Activated T-cell treated with anti-CD3 and anti-CD28 coated beads, Interleukin-2, amount 50 U/mL, for 4 hours (primary cell): ENCODE results near the gene CADPS2. TPM values are rescaled to one million over a fixed set of nuclear protein-coding genes. Genes with fewer than 3 reads are reported as not detected.

Experiments
- ATAC-seq, 2 donors: fragments of 200-7000 bp; cut with Tn5 transposase; one replicate each; pipeline ENCODE4 v1.10.0; 2021
- DNase-seq: peaks from one replicate; pipeline ENCODE4 v3.0.0-alpha.2; 2020
- H3K27me3 Mint-ChIP-seq: one replicate; pipeline ENCODE4 v1.8.0; 2021; ENCODE audit warnings: low read depth, mixed read lengths
- H3K36me3 Mint-ChIP-seq: one replicate; pipeline ENCODE4 v1.8.0; 2022; ENCODE audit warnings: mixed read lengths; ENCODE audit not compliant: insufficient read depth
- H3K4me1 Mint-ChIP-seq: one replicate; pipeline ENCODE4 v1.8.0; 2021; ENCODE audit warnings: low read depth, mixed read lengths
- H3K4me3 Mint-ChIP-seq: one replicate; pipeline ENCODE4 v1.8.0; 2021; ENCODE audit warnings: mild to moderate bottlenecking, moderate library complexity, mixed read lengths
- H3K9me3 Mint-ChIP-seq: one replicate; pipeline ENCODE4 v1.8.0; 2021; ENCODE audit warnings: mixed read lengths
- total RNA-seq, 3 donors: library from RNA; stranded (reverse); gene quantifications; one replicate each; pipeline ENCODE4 v1.2.1, GENCODE V29; 2021

The CADPS2 gene
- total RNA-seq, 3 donors from 2014 or later = 0.11 to 0.18 (median 0.16) TPM

- H3K27me3 Mint-ChIP-seq = no peaks in the 10 kb centered on the region
- peaks cover 7% of the 10 kb centered on the region for H3K9me3 Mint-ChIP-seq
- no peaks in the 10 kb centered on the region for H3K36me3 Mint-ChIP-seq
- H3K4me1 Mint-ChIP-seq = no peaks in the 10 kb centered on the region
- no peak overlapping the region for H3K4me3 Mint-ChIP-seq
- ATAC-seq (no peak), DNase-seq (no peak)
Observed at GRCh38 chr7:122736183-122736582, 150.1 kb downstream of the CADPS2 start.

GRCh38 chr7:122727759-122728158, 158.5 kb downstream of the CADPS2 start:
- H3K9me3 Mint-ChIP-seq = peaks cover 5% of the 10 kb centered on the region
- H3K27me3 Mint-ChIP-seq = no peaks in the 10 kb centered on the region
- no peak overlapping the region for H3K4me3 Mint-ChIP-seq
- H3K4me1 Mint-ChIP-seq = no peaks in the 10 kb centered on the region
- DNase-seq (no peak), ATAC-seq (no peak)
- H3K36me3 Mint-ChIP-seq = no peaks in the 10 kb centered on the region

GRCh38 chr7:122727354-122727753, 158.9 kb downstream of the CADPS2 start:
- DNase-seq = no peak
- no peak for ATAC-seq
- no peaks in the 10 kb centered on the region for H3K27me3 Mint-ChIP-seq
- no peak overlapping the region for H3K4me3 Mint-ChIP-seq
- H3K36me3 Mint-ChIP-seq = no peaks in the 10 kb centered on the region
- peaks cover 5% of the 10 kb centered on the region for H3K9me3 Mint-ChIP-seq
- H3K4me1 Mint-ChIP-seq = no peaks in the 10 kb centered on the region

GRCh38 chr7:122726881-122727280, 159.4 kb downstream of the CADPS2 start:
- Mint-ChIP-seq H3K4me1 (no peaks in the 10 kb centered on the region), H3K27me3 (no peaks in the 10 kb centered on the region)
- ATAC-seq = no peak

GRCh38 chr7:122724366-122724765, 161.9 kb downstream of the CADPS2 start:
- no peak for ATAC-seq
- Mint-ChIP-seq H3K27me3 (no peaks in the 10 kb centered on the region), H3K4me3 (no peak overlapping the region), H3K9me3 (peaks cover 10% of the 10 kb centered on the region), H3K36me3 (no peaks in the 10 kb centered on the region), H3K4me1 (no peaks in the 10 kb centered on the region)
- DNase-seq = no peak

More at GRCh38 chr7:122726881-122727280, 159.4 kb downstream of the CADPS2 start:
- DNase-seq = no peak
- no peaks in the 10 kb centered on the region for H3K36me3 Mint-ChIP-seq
- no peak overlapping the region for H3K4me3 Mint-ChIP-seq
- H3K9me3 Mint-ChIP-seq = peaks cover 5% of the 10 kb centered on the region

- ATAC-seq (no peak), DNase-seq (no peak)
- peaks cover 5% of the 10 kb centered on the region for H3K9me3 Mint-ChIP-seq
- no peaks in the 10 kb centered on the region for H3K27me3 Mint-ChIP-seq
- H3K36me3 Mint-ChIP-seq = no peaks in the 10 kb centered on the region
- H3K4me3 Mint-ChIP-seq = no peak overlapping the region
- no peaks in the 10 kb centered on the region for H3K4me1 Mint-ChIP-seq
Observed at GRCh38 chr7:122719010-122719578, 167.2 kb downstream of the CADPS2 start.

GRCh38 chr7:122717356-122718089, 168.7 kb downstream of the CADPS2 start:
- Mint-ChIP-seq H3K4me1 (no peaks in the 10 kb centered on the region), H3K4me3 (no peak overlapping the region), H3K9me3 (peaks cover 5% of the 10 kb centered on the region), H3K27me3 (no peaks in the 10 kb centered on the region), H3K36me3 (no peaks in the 10 kb centered on the region)
- ATAC-seq = no peak
- no peak for DNase-seq

- Mint-ChIP-seq H3K36me3 (no peaks in the 10 kb centered on the region), H3K9me3 (no peaks in the 10 kb centered on the region), H3K27me3 (no peaks in the 10 kb centered on the region), H3K4me1 (no peaks in the 10 kb centered on the region), H3K4me3 (no peak overlapping the region)
- DNase-seq (no peak), ATAC-seq (no peak)
Observed at GRCh38 chr7:122715183-122715582, 171.1 kb downstream of the CADPS2 start.

- Mint-ChIP-seq H3K4me3 (no peak overlapping the region), H3K36me3 (no peaks in the 10 kb centered on the region), H3K4me1 (no peaks in the 10 kb centered on the region), H3K27me3 (no peaks in the 10 kb centered on the region), H3K9me3 (peaks cover 4% of the 10 kb centered on the region)
- no peak for ATAC-seq
- no peak for DNase-seq
Observed at GRCh38 chr7:122710916-122711315, 175.3 kb downstream of the CADPS2 start.

GRCh38 chr7:122709930-122710646, 176.2 kb downstream of the CADPS2 start:
- no peak overlapping the region for H3K4me3 Mint-ChIP-seq
- no peaks in the 10 kb centered on the region for H3K4me1 Mint-ChIP-seq
- peaks cover 4% of the 10 kb centered on the region for H3K9me3 Mint-ChIP-seq
- no peaks in the 10 kb centered on the region for H3K36me3 Mint-ChIP-seq
- H3K27me3 Mint-ChIP-seq = no peaks in the 10 kb centered on the region
- no peak for DNase-seq
- ATAC-seq = no peak

GRCh38 chr7:122706836-122707235, 179.4 kb downstream of the CADPS2 start:
- Mint-ChIP-seq H3K9me3 (peaks cover 11% of the 10 kb centered on the region), H3K27me3 (no peaks in the 10 kb centered on the region)
- no peak for DNase-seq

GRCh38 chr7:122702872-122703510, 183.3 kb downstream of the CADPS2 start, which contains the start of gene RNF148:
Gene RNF148 (minus strand): TSS chr7:122702922. CDS start chr7:122702750, 172 bp downstream.
- H3K4me1 Mint-ChIP-seq = no peaks in the 10 kb centered on the region
- H3K36me3 Mint-ChIP-seq = no peaks in the 10 kb centered on the region
- H3K9me3 Mint-ChIP-seq = peaks cover 8% of the 10 kb centered on the region
- no peak within 1 kb of the TSS for H3K4me3 Mint-ChIP-seq
- H3K27me3 Mint-ChIP-seq = no peaks in the 10 kb centered on the region
- DNase-seq (no peak), ATAC-seq (no peak)

More at GRCh38 chr7:122706836-122707235, 179.4 kb downstream of the CADPS2 start:
- Mint-ChIP-seq H3K36me3 (no peaks in the 10 kb centered on the region), H3K4me3 (no peak overlapping the region), H3K4me1 (no peaks in the 10 kb centered on the region)
- no peak for ATAC-seq

GRCh38 chr7:122699017-122699416, 187.2 kb downstream of the CADPS2 start, which contains the start of gene RNF133:
Gene RNF133 (minus strand): TSS chr7:122699117. CDS start chr7:122698918, 199 bp downstream.
- no peak within 1 kb of the TSS for H3K4me3 Mint-ChIP-seq
- H3K36me3 Mint-ChIP-seq = no peaks in the 10 kb centered on the region
- DNase-seq (no peak), ATAC-seq (no peak)
- H3K27me3 Mint-ChIP-seq = no peaks in the 10 kb centered on the region
- peaks cover 10% of the 10 kb centered on the region for H3K9me3 Mint-ChIP-seq
- H3K4me1 Mint-ChIP-seq = no peaks in the 10 kb centered on the region

- ATAC-seq (no peak), DNase-seq (no peak)
- H3K27me3 Mint-ChIP-seq = no peaks in the 10 kb centered on the region
- peaks cover 16% of the 10 kb centered on the region for H3K9me3 Mint-ChIP-seq
- H3K4me3 Mint-ChIP-seq = no peak overlapping the region
- no peaks in the 10 kb centered on the region for H3K36me3 Mint-ChIP-seq
- H3K4me1 Mint-ChIP-seq = no peaks in the 10 kb centered on the region
Observed at GRCh38 chr7:122695816-122696215, 190.4 kb downstream of the CADPS2 start.
